ENCODE measurements around the gene SLC36A2. TPM values are rescaled to one million over a fixed set of nuclear protein-coding genes. Genes with fewer than 3 reads are reported as not detected.

SLC36A2 gene
- total and polyA plus RNA-seq, 5 donors from 2014 or later: not detected

- no peaks in the 10 kb centered on the region for H3K36me3 ChIP-seq (ENCODE audit: control insufficient read depth, insufficient read depth, low read length)
- no peak for ATAC-seq (ENCODE audit: low read depth in 2 of 2)
- H3K27me3 ChIP-seq (ENCODE audit: control insufficient read depth, insufficient read depth, low read length): peaks cover 13% of the 10 kb centered on the region
- H3K36me3 Mint-ChIP-seq: no peaks in the 10 kb centered on the region
- H3K4me3 ChIP-seq (ENCODE audit: low read depth, low read length): no peak overlapping the region
- H3K27me3 Mint-ChIP-seq: peaks cover 18% of the 10 kb centered on the region
- H3K4me1 ChIP-seq (ENCODE audit: control insufficient read depth, insufficient read depth, low read length, poor library complexity, severe bottlenecking): no peaks in the 10 kb centered on the region
- H3K27ac ChIP-seq (ENCODE audit: insufficient read depth, low read length, poor library complexity, severe bottlenecking): no peak overlapping the region
- no peak for DNase-seq
- no peaks in the 10 kb centered on the region for H3K9me3 ChIP-seq (ENCODE audit: control insufficient read depth in 2 of 2, low read length in 2 of 2)
- no peak overlapping the region for H3K27ac Mint-ChIP-seq
- H3K9me3 Mint-ChIP-seq: peaks cover 0 to 2% (median 0%) of the 10 kb centered on the region in 7 donors
- no peak overlapping the region for H3K4me3 Mint-ChIP-seq
- H3K4me1 Mint-ChIP-seq: no peaks in the 10 kb centered on the region
These were observed 1.4 kb downstream of the SLC36A2 start for GRCh38 chr5:151345808-151346478.

GRCh38 chr5:151345187-151345807 is 2.1 kb downstream of the SLC36A2 start:
- Mint-ChIP-seq H3K4me1 (no peaks in the 10 kb centered on the region), H3K27ac (no peak overlapping the region), H3K9me3 (peaks cover 0 to 2% (median 0%) of the 10 kb centered on the region in 7 donors), H3K27me3 (peaks cover 21% of the 10 kb centered on the region), H3K36me3 (no peaks in the 10 kb centered on the region), H3K4me3 (no peak overlapping the region)
- ATAC-seq (ENCODE audit: low read depth in 2 of 2) (no peak), DNase-seq (no peak)
- H3K9me3 ChIP-seq (ENCODE audit: control insufficient read depth in 2 of 2, low read length in 2 of 2): no peaks in the 10 kb centered on the region
- no peak overlapping the region for H3K27ac ChIP-seq (ENCODE audit: insufficient read depth, low read length, poor library complexity, severe bottlenecking)
- no peaks in the 10 kb centered on the region for H3K36me3 ChIP-seq (ENCODE audit: control insufficient read depth, insufficient read depth, low read length)
- H3K4me1 ChIP-seq (ENCODE audit: control insufficient read depth, insufficient read depth, low read length, poor library complexity, severe bottlenecking): no peaks in the 10 kb centered on the region
- no peak overlapping the region for H3K4me3 ChIP-seq (ENCODE audit: low read depth, low read length)
- H3K27me3 ChIP-seq (ENCODE audit: control insufficient read depth, insufficient read depth, low read length): peaks cover 14% of the 10 kb centered on the region

GRCh38 chr5:151344088-151344487 is 3.3 kb downstream of the SLC36A2 start:
- DNase-seq (no peak), ATAC-seq (ENCODE audit: low read depth in 2 of 2) (no peak)
- H3K36me3 ChIP-seq (ENCODE audit: control insufficient read depth, insufficient read depth, low read length): no peaks in the 10 kb centered on the region
- Mint-ChIP-seq H3K27ac (no peak overlapping the region), H3K36me3 (no peaks in the 10 kb centered on the region), H3K27me3 (peaks cover 24% of the 10 kb centered on the region), H3K9me3 (peaks cover 0 to 2% (median 0%) of the 10 kb centered on the region in 7 donors), H3K4me3 (no peak overlapping the region), H3K4me1 (no peaks in the 10 kb centered on the region)
- H3K27me3 ChIP-seq (ENCODE audit: control insufficient read depth, insufficient read depth, low read length): peaks cover 16% of the 10 kb centered on the region
- H3K9me3 ChIP-seq (ENCODE audit: control insufficient read depth in 2 of 2, low read length in 2 of 2): no peaks in the 10 kb centered on the region
- no peaks in the 10 kb centered on the region for H3K4me1 ChIP-seq (ENCODE audit: control insufficient read depth, insufficient read depth, low read length, poor library complexity, severe bottlenecking)
- H3K4me3 ChIP-seq (ENCODE audit: low read depth, low read length): no peak overlapping the region
- no peak overlapping the region for H3K27ac ChIP-seq (ENCODE audit: insufficient read depth, low read length, poor library complexity, severe bottlenecking)

GRCh38 chr5:151340004-151340403 is 7.4 kb downstream of the SLC36A2 start:
- no peaks in the 10 kb centered on the region for H3K9me3 ChIP-seq (ENCODE audit: control insufficient read depth in 2 of 2, low read length in 2 of 2)
- no peak overlapping the region for H3K27ac ChIP-seq (ENCODE audit: insufficient read depth, low read length, poor library complexity, severe bottlenecking)
- H3K4me1 Mint-ChIP-seq: no peaks in the 10 kb centered on the region
- no peaks in the 10 kb centered on the region for H3K36me3 ChIP-seq (ENCODE audit: control insufficient read depth, insufficient read depth, low read length)
- H3K27me3 Mint-ChIP-seq: peaks cover 18% of the 10 kb centered on the region
- no peak overlapping the region for H3K4me3 Mint-ChIP-seq
- no peak overlapping the region for H3K4me3 ChIP-seq (ENCODE audit: low read depth, low read length)
- H3K27me3 ChIP-seq (ENCODE audit: control insufficient read depth, insufficient read depth, low read length): peaks cover 11% of the 10 kb centered on the region
- H3K27ac Mint-ChIP-seq: no peak overlapping the region
- H3K9me3 Mint-ChIP-seq: peaks cover 0 to 2% (median 0%) of the 10 kb centered on the region in 7 donors
- DNase-seq: no peak
- ATAC-seq (ENCODE audit: low read depth in 2 of 2): no peak
- H3K4me1 ChIP-seq (ENCODE audit: control insufficient read depth, insufficient read depth, low read length, poor library complexity, severe bottlenecking): no peaks in the 10 kb centered on the region
- H3K36me3 Mint-ChIP-seq: no peaks in the 10 kb centered on the region

- DNase-seq (no peak), ATAC-seq (ENCODE audit: low read depth in 2 of 2) (no peak)
- H3K27me3 ChIP-seq (ENCODE audit: control insufficient read depth, insufficient read depth, low read length): peaks cover 10% of the 10 kb centered on the region
- no peak overlapping the region for H3K4me3 ChIP-seq (ENCODE audit: low read depth, low read length)
- H3K4me3 Mint-ChIP-seq: no peak overlapping the region
- no peaks in the 10 kb centered on the region for H3K4me1 ChIP-seq (ENCODE audit: control insufficient read depth, insufficient read depth, low read length, poor library complexity, severe bottlenecking)
- no peaks in the 10 kb centered on the region for H3K36me3 ChIP-seq (ENCODE audit: control insufficient read depth, insufficient read depth, low read length)
- no peaks in the 10 kb centered on the region for H3K9me3 ChIP-seq (ENCODE audit: control insufficient read depth in 2 of 2, low read length in 2 of 2)
- no peak overlapping the region for H3K27ac Mint-ChIP-seq
- H3K9me3 Mint-ChIP-seq: peaks cover 0 to 2% (median 0%) of the 10 kb centered on the region in 7 donors
- H3K36me3 Mint-ChIP-seq: no peaks in the 10 kb centered on the region
- peaks cover 24% of the 10 kb centered on the region for H3K27me3 Mint-ChIP-seq
- H3K4me1 Mint-ChIP-seq: no peaks in the 10 kb centered on the region
- H3K27ac ChIP-seq (ENCODE audit: insufficient read depth, low read length, poor library complexity, severe bottlenecking): no peak overlapping the region
These were observed 8.6 kb downstream of the SLC36A2 start for GRCh38 chr5:151338734-151339133.

- Histone ChIP-seq H3K4me3 (ENCODE audit: low read depth, low read length) (no peak overlapping the region), H3K27me3 (ENCODE audit: control insufficient read depth, insufficient read depth, low read length) (peaks cover 3% of the 10 kb centered on the region), H3K36me3 (ENCODE audit: control insufficient read depth, insufficient read depth, low read length) (no peaks in the 10 kb centered on the region), H3K4me1 (ENCODE audit: control insufficient read depth, insufficient read depth, low read length, poor library complexity, severe bottlenecking) (no peaks in the 10 kb centered on the region), H3K27ac (ENCODE audit: insufficient read depth, low read length, poor library complexity, severe bottlenecking) (no peak overlapping the region), H3K9me3 (ENCODE audit: control insufficient read depth in 2 of 2, low read length in 2 of 2) (no peaks in the 10 kb centered on the region)
- no peaks in the 10 kb centered on the region for H3K36me3 Mint-ChIP-seq
- no peak overlapping the region for H3K27ac Mint-ChIP-seq
- no peaks in the 10 kb centered on the region for H3K4me1 Mint-ChIP-seq
- H3K4me3 Mint-ChIP-seq: no peak overlapping the region
- peaks cover 37% of the 10 kb centered on the region for H3K27me3 Mint-ChIP-seq
- ATAC-seq (ENCODE audit: low read depth in 2 of 2) (no peak), DNase-seq (no peak)
- peaks cover 0 to 1% (median 0%) of the 10 kb centered on the region in 7 donors for H3K9me3 Mint-ChIP-seq
These were observed 14.5 kb downstream of the SLC36A2 start for GRCh38 chr5:151332857-151333256.

- peaks cover 0 to 2% (median 0%) of the 10 kb centered on the region in 7 donors for H3K9me3 Mint-ChIP-seq
- Histone ChIP-seq H3K27me3 (ENCODE audit: control insufficient read depth, insufficient read depth, low read length) (peaks cover 3% of the 10 kb centered on the region), H3K9me3 (ENCODE audit: control insufficient read depth in 2 of 2, low read length in 2 of 2) (no peaks in the 10 kb centered on the region), H3K4me1 (ENCODE audit: control insufficient read depth, insufficient read depth, low read length, poor library complexity, severe bottlenecking) (no peaks in the 10 kb centered on the region), H3K36me3 (ENCODE audit: control insufficient read depth, insufficient read depth, low read length) (no peaks in the 10 kb centered on the region), H3K27ac (ENCODE audit: insufficient read depth, low read length, poor library complexity, severe bottlenecking) (no peak overlapping the region), H3K4me3 (ENCODE audit: low read depth, low read length) (no peak overlapping the region)
- H3K36me3 Mint-ChIP-seq: no peaks in the 10 kb centered on the region
- no peaks in the 10 kb centered on the region for H3K4me1 Mint-ChIP-seq
- no peak overlapping the region for H3K27ac Mint-ChIP-seq
- DNase-seq: peak in 1 of 3 donors; percentile 15
- no peak overlapping the region for H3K4me3 Mint-ChIP-seq
- ATAC-seq (ENCODE audit: low read depth in 2 of 2): no peak
- peaks cover 42% of the 10 kb centered on the region for H3K27me3 Mint-ChIP-seq
These were observed 18.6 kb downstream of the SLC36A2 start for GRCh38 chr5:151328734-151329133.

- H3K36me3 ChIP-seq (ENCODE audit: control insufficient read depth, insufficient read depth, low read length): no peaks in the 10 kb centered on the region
- Mint-ChIP-seq H3K9me3 (peaks cover 0 to 2% (median 0%) of the 10 kb centered on the region in 7 donors), H3K36me3 (no peaks in the 10 kb centered on the region), H3K27me3 (peaks cover 41% of the 10 kb centered on the region), H3K4me1 (no peaks in the 10 kb centered on the region), H3K27ac (no peak overlapping the region), H3K4me3 (no peak overlapping the region)
- no peaks in the 10 kb centered on the region for H3K9me3 ChIP-seq (ENCODE audit: control insufficient read depth in 2 of 2, low read length in 2 of 2)
- ATAC-seq (ENCODE audit: low read depth in 2 of 2) (no peak), DNase-seq (no peak)
- H3K4me1 ChIP-seq (ENCODE audit: control insufficient read depth, insufficient read depth, low read length, poor library complexity, severe bottlenecking): no peaks in the 10 kb centered on the region
- H3K27ac ChIP-seq (ENCODE audit: insufficient read depth, low read length, poor library complexity, severe bottlenecking): no peak overlapping the region
- peaks cover 3% of the 10 kb centered on the region for H3K27me3 ChIP-seq (ENCODE audit: control insufficient read depth, insufficient read depth, low read length)
- no peak overlapping the region for H3K4me3 ChIP-seq (ENCODE audit: low read depth, low read length)
These were observed 19.8 kb downstream of the SLC36A2 start for GRCh38 chr5:151327585-151327984.

Data from CD4-positive, CD25-positive, alpha-beta regulatory T cell (primary cell).